GM18858 (cell line): Measurements from ENCODE around the gene ARVCF.
"Not testable (repeated sequence)": the region's sequence is repeated elsewhere in the genome, so short reads cannot be mapped to it uniquely, and the experiment has no call there.

Experiments used
- ATAC-seq: cut with Tn5 transposase; IDR thresholded peaks from one replicate; pipeline ENCODE4 v1.9.1; 2021; ENCODE audit not compliant: unreplicated experiment

ARVCF gene

DNA sequence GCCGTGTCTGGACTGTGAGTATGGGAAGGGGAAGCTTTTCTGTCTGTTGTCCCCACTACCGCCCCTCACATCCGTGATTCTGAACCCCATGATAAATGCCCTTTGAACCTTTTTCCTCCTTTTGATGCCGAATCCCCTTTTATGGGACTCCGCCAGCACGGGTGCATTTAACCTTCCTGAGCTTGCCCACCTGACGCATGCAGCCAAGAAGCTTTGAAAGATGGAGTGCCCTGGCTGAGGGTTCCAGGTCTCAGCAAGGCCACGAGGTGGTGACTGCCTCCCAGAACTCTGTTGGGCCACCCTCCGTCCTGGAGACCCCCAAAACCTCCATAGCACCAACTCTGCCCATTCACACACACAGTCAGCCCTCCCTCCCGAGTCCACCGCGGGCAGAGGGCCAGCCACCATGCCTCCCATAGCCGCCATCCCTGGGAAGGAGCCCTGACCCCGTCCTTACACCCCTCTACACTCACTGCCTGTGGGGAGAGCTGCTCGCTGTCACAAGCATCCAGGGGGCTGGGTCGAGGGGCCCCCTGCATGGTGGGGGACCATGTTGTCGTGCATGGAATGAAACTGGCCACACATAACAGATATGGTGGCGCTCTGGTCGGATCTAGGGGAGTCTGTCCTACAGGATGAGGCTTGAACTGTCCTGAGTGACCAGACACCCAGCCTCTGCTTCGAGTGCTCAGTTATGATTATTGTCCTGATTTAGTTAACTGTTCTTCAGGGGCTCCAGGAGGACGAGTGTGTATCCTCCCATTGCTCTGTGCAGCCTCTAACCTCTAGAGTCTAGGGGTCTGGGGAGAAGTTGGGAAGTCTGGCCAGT lies 75.9 kb downstream of the ARVCF start:
- ATAC-seq: no peak

- no peak for ATAC-seq
These were observed 78.8 kb downstream of the ARVCF start for GRCh38 chr22:19937616-19938473.

DNA sequence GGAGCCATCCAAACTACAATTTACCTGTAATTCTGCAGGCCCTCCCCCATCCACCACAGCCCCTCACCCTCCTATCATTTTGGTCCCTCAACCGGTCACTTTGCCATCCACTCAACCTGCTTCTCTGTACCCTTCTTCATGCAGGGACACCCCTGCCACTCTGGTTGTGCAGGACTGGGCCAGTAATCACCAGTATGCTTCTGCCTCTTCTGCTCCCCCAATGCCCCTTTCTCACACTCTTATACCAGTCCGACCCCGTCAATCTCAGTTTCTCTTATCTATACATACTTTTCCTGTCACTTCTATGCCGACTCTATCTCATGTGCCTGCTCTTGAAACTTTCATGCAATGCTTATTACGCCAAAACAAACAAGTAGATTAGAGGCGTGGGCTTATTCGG lies 80.1 kb downstream of the ARVCF start:
- ATAC-seq: no peak

DNA sequence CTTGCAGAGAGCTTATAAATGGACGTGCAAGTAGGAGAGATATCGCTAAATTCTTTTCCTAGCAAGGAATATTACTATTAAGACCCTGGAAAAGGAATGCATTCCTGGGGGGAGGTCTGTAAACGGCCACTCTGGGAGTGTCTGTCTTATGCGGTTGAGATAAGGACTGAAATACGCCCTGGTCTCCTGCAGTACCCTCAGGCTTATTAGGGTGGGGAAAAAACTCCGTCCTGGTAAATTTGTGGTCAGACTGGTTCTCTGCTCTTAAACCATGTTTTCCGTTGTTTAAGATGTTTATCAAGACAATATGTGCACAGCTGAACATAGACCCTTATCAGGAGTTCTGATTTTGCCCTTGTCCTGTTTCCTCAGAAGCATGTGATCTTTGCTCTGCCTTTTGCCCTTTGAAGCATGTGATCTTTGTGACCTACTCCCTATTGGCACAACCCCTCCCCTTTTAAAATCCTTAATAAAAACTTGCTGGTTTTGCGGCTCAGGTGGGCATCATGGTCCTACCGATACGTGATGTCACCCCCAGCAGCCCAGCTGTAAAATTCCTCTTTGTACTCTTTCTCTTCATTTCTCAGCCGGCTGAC lies 81.4 kb downstream of the ARVCF start:
- ATAC-seq: not testable (repeated sequence)

- no peak for ATAC-seq
These were observed 83.0 kb downstream of the ARVCF start for GRCh38 chr22:19933341-19934241.

GRCh38 chr22:19932367-19933206 lies 84.0 kb downstream of the ARVCF start:
- ATAC-seq: no peak

GRCh38 chr22:19931514-19931913 lies 85.1 kb downstream of the ARVCF start:
- no peak for ATAC-seq

DNA sequence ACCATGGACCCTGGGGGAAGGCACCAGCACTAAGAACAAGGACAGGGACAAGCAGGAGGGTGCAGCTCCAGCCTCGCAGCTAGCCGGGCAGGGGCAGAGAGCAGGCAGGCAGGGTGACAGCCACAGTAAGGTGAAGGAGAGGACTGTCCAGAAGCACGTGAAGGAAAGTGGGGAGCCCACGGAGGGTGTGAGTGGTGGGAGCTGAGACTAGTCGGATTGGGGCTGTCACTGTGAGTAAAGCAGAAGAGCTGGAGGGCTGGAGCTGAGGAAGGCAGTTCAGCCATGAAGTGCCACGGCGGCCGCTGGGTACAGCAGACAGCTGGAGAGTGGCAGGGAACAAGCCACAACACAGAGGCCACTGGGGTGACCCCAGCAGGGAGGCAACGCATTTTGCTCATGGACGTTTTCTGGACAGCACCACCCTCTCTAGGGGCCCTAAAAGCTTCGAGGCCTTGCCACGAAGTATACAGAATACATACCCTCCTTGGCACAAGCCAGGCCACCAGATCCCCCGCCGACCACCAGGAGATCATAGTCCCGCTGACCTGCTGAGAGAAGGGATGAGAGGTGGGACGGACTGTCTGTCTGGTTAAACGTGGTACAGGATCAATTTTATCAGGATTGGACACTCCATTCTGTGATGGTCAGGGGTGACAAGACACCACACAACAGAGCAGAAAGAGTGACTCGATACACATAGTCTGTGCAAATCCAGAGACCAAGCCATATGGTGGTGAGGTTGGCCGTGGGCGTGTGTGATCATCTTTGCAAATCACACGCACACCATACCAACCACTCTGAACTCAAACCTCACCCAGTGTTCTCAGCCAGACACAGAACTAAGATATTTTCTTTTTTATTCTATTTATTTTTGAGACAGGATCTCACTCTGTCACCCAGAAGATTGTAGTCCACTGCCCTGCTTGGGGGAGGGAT lies 85.8 kb downstream of the ARVCF start:
- no peak for ATAC-seq

GRCh38 chr22:19929586-19930550 lies 86.8 kb downstream of the ARVCF start:
- no peak for ATAC-seq

GRCh38 chr22:19928207-19928606 lies 88.4 kb downstream of the ARVCF start:
- ATAC-seq: no peak

GRCh38 chr22:19927696-19928095 lies 88.9 kb downstream of the ARVCF start:
- ATAC-seq: no peak

DNA sequence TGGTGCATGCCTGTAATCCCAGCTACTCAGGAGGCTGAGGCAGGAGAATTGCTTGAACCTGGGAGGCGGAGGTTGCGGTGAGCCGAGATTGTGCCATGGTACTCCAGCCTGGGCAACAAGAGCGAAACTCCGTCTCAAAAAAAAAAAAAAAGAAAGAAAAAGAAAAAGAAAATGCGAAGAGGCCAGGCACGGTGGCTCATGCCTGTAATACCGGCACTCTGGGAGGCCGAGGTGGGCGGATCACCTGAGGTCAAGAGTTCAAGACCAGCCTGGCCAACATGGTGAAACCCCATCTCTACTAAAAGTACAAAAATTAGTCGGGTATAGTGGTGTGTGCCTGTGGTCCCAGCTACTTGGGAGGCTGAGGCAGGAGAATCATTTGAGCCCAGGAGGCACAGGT lies 90.6 kb downstream of the ARVCF start:
- ATAC-seq: not testable (repeated sequence)

DNA sequence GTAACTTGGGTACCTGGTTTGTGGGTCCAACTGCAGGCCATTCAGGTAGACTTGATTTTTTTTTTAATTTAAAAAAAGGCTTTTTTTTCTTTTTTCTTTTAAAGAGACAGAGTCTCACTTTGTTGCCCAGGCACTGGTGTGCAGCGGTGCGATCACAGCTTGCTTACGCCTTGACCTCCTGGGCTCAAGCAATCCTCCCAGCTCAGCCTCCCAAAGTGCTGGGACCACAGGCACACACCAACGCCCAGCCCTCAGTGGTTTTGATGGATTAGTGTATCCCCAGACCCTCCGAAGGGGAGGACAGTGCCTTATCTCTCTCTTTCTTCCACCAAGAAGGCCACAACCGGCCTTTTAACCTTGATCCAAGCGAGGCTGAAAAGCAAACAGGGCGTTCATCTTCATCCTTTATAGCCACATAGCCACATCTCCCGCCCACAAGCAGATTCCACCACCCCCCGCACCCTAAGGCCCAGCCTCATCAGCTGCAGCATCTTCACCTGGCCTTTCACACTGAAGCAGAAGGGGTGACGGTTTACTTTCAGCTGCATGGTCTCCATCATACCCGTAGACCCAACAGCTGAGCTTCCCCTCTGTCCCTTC lies 92.6 kb downstream of the ARVCF start:
- ATAC-seq: no peak

- ATAC-seq: no peak
These were observed 95.0 kb downstream of the ARVCF start for GRCh38 chr22:19921544-19922081.
